Vagina (tissue), 2 donors: Measurements from ENCODE around the gene RPA3.

Experiments used
- CTCF ChIP-seq, 3 experiments: fragments of 450-650 bp in 2 of 3; fragments of 200-600 bp in 1 of 3; sonication (generic) in 1 of 3; IDR thresholded peaks; one replicate each; pipeline ENCODE4 v1.5.1; 2017 to 2019; ENCODE audit warnings: antibody characterized with exemption in 3 of 3, mild to moderate bottlenecking in 2 of 3, moderate library complexity in 2 of 3
- POLR2A ChIP-seq, 2 donors: fragments of 450-650 bp; IDR thresholded peaks; one replicate each; pipeline ENCODE4 v1.6.1; 2017; ENCODE audit warnings: antibody characterized with exemption in 2 of 2, mild to moderate bottlenecking in 2 of 2, moderate library complexity in 2 of 2
- POLR2AphosphoS5 ChIP-seq, 2 donors: sonication (generic); formaldehyde crosslinking; IDR thresholded peaks; one replicate each; pipeline ENCODE4 v1.9.0; 2017; ENCODE audit warnings: antibody characterized with exemption in 2 of 2, mild to moderate bottlenecking in 2 of 2, low read depth in 1 of 2; ENCODE audit not compliant: insufficient read depth in 1 of 2

- no peak for TF ChIP-seq CTCF (IDR thresholded peaks at IDR 0.05)
- no peak for TF ChIP-seq POLR2A (IDR thresholded peaks at IDR 0.05)
- TF ChIP-seq POLR2AphosphoS5 (IDR thresholded peaks at IDR 0.05; ENCODE audit: insufficient read depth in 1 of 2, low read depth in 1 of 2), result no peak
Measured at GRCh38 chr7:7664291-7664690, 54.1 kb downstream of the RPA3 start.
